Endothelial cell of umbilical vein (primary cell): Measurements from ENCODE around the gene BUB3. TPM values are rescaled to one million over a fixed set of nuclear protein-coding genes. Genes with fewer than 3 reads are reported as not detected.

Source experiments
- BruUV-seq: library from RNA; stranded (reverse); fragments of 400-500 nt; replicated peaks from 2 replicates; lab custom pipeline; 2021; lab: Mats Ljungman, UMichigan
- CTCF ChIA-PET: fragments of 300-600, 350-600 bp; sonication (Branson Sonifier 250); formaldehyde crosslinking; loops from one replicate; lab custom pipeline; 2021; ENCODE audit warnings: antibody characterized with exemption, inconsistent platforms; lab: Charles Lee
- POLR2A ChIA-PET: fragments of 300-600, 350-600 bp; sonication (Branson Sonifier 250); formaldehyde crosslinking; loops from one replicate; lab custom pipeline; 2021; ENCODE audit warnings: antibody characterized with exemption, inconsistent platforms; lab: Charles Lee
- DNase-seq: peaks from one replicate; pipeline ENCODE4 v3.0.0-alpha.2; 2011; ENCODE audit warnings: low read depth, low spot score
- FAIRE-seq: peaks from 2 replicates; lab custom pipeline; 2011; peaks lifted over from hg19 to GRCh38; lab: Jason Lieb, UNC
- H2AFZ ChIP-seq: 2 replicates; pipeline ENCODE4 v1.6.0; 2012; ENCODE audit warnings: low read depth, low read length, control low read depth, inconsistent platforms
- H3K27ac ChIP-seq: 2 replicates; pipeline ENCODE4 v1.5.1; 2011; ENCODE audit warnings: low read depth, mild to moderate bottlenecking, control low read depth, low read length, moderate library complexity; ENCODE audit not compliant: insufficient read depth
- H3K27me3 ChIP-seq, 2 experiments: 2 replicates each; pipeline versions ENCODE4 v1.6.0 to v1.6.1; 2011; ENCODE audit warnings: low read length in 2 of 2, mixed read lengths in 1 of 2; ENCODE audit not compliant: control insufficient read depth in 2 of 2, insufficient read depth in 2 of 2
- H3K36me3 ChIP-seq, 2 experiments: 2 replicates in 1 of 2; 3 replicates in 1 of 2; pipeline ENCODE4 v1.5.1; 2011; ENCODE audit warnings: low read length in 2 of 2, mild to moderate bottlenecking in 1 of 2, moderate library complexity in 1 of 2; ENCODE audit not compliant: control insufficient read depth in 2 of 2, insufficient read depth in 2 of 2; ENCODE audit errors: extremely low read depth in 1 of 2
- H3K4me1 ChIP-seq: 3 replicates; pipeline ENCODE4 v1.5.1; 2011; ENCODE audit warnings: mild to moderate bottlenecking, low read length; ENCODE audit not compliant: control insufficient read depth, insufficient read depth; ENCODE audit errors: extremely low read depth
- H3K4me2 ChIP-seq: 2 replicates; pipeline ENCODE4 v1.6.1; 2011; ENCODE audit warnings: low read length, control low read depth, mixed read lengths; ENCODE audit not compliant: insufficient read depth
- H3K4me3 ChIP-seq, 3 experiments: fragments of 200-600 bp in 1 of 3; sonication (generic), shearing (Covaris generic) in 1 of 3; replicated peaks in 1 of 3; 2 replicates each; pipeline ENCODE4 v1.5.1; 2011 to 2016; ENCODE audit warnings: control low read depth in 3 of 3, low read length in 3 of 3, mild to moderate bottlenecking in 2 of 3, inconsistent platforms in 1 of 3, low read depth in 1 of 3, moderate library complexity in 1 of 3; ENCODE audit not compliant: insufficient read depth in 1 of 3
- H3K79me2 ChIP-seq: 2 replicates; pipeline ENCODE4 v1.6.0; 2012; ENCODE audit warnings: low read length, inconsistent platforms; ENCODE audit not compliant: control insufficient read depth, insufficient read depth
- H3K9ac ChIP-seq: replicated peaks from 2 replicates; pipeline ENCODE3; 2011; ENCODE audit warnings: low read length, control low read depth; ENCODE audit not compliant: insufficient read depth; ENCODE audit errors: extremely low read depth
- H3K9me1 ChIP-seq: replicated peaks from 3 replicates; pipeline ENCODE4 v1.6.0; 2011; ENCODE audit warnings: mild to moderate bottlenecking, low read length; ENCODE audit not compliant: control insufficient read depth, insufficient read depth; ENCODE audit errors: extremely low read depth
- H3K9me3 ChIP-seq: replicated peaks from 2 replicates; pipeline ENCODE4 v1.5.1; 2012; ENCODE audit warnings: low read length, inconsistent platforms; ENCODE audit not compliant: control insufficient read depth, insufficient read depth
- H4K20me1 ChIP-seq: replicated peaks from 2 replicates; pipeline ENCODE3; 2011; ENCODE audit warnings: mild to moderate bottlenecking, low read length; ENCODE audit not compliant: control insufficient read depth, insufficient read depth; ENCODE audit errors: extremely low read depth
- CTCF ChIP-seq, 2 donors: IDR thresholded peaks; 1 replicate in 1 of 2; 2 replicates in 1 of 2; pipeline ENCODE4 v1.5.1; 2011; ENCODE audit warnings: low read length in 2 of 2, mild to moderate bottlenecking in 2 of 2, moderate library complexity in 2 of 2, control low read depth in 1 of 2, inconsistent platforms in 1 of 2, low read depth in 1 of 2; ENCODE audit not compliant: insufficient read depth in 1 of 2; ENCODE audit errors: extremely low read depth in 1 of 2
- EZH2 ChIP-seq: IDR thresholded peaks from 2 replicates; pipeline ENCODE4 v1.6.1; 2012; ENCODE audit warnings: borderline replicate concordance, low read depth, mild to moderate bottlenecking, moderate library complexity, low read length, inconsistent platforms; ENCODE audit not compliant: severe bottlenecking
- FOS ChIP-seq: IDR thresholded peaks from 2 replicates; pipeline ENCODE4 v1.6.1; 2011; ENCODE audit warnings: mild to moderate bottlenecking, low read length, moderate library complexity, borderline replicate concordance; ENCODE audit not compliant: insufficient read depth
- GATA2 ChIP-seq: IDR thresholded peaks from 2 replicates; pipeline ENCODE4 v1.7.0; 2011; ENCODE audit warnings: low read depth, mild to moderate bottlenecking, moderate library complexity, mixed read lengths, low read length; ENCODE audit not compliant: insufficient read length, insufficient read depth
- JUN ChIP-seq: IDR thresholded peaks from 2 replicates; pipeline ENCODE4 v1.6.1; 2011; ENCODE audit warnings: borderline replicate concordance, low read depth; ENCODE audit not compliant: insufficient read length, insufficient read depth
- MAX ChIP-seq: IDR thresholded peaks from 2 replicates; pipeline ENCODE4 v1.6.1; 2011; ENCODE audit not compliant: insufficient read depth, insufficient read length
- MYC ChIP-seq: IDR thresholded peaks from one replicate; pipeline ENCODE4 v1.6.1; 2011; ENCODE audit warnings: mild to moderate bottlenecking, low read depth, low read length
- POLR2A ChIP-seq: IDR thresholded peaks from 2 replicates; pipeline ENCODE4 v1.6.1; 2012; ENCODE audit warnings: low read depth, mild to moderate bottlenecking, control low read depth, low read length
- POLR2AphosphoS5 ChIP-seq: IDR thresholded peaks from 2 replicates; pipeline ENCODE4 v1.6.1; 2012; ENCODE audit warnings: low read depth, mild to moderate bottlenecking, control low read depth, low read length, moderate library complexity; ENCODE audit not compliant: insufficient read depth
- dilution Hi-C: fragments of 300-500 bp; cut with MboI; formaldehyde crosslinking; loops from one replicate; pipeline ENCODE4 v1.15.0; 2019; ENCODE audit warnings: low sequenced_read_pairs; ENCODE audit not compliant: extremely low pct_ligation_motif_present
- intact Hi-C: fragments of 100-400 bp; cut with micrococcal nuclease; formaldehyde crosslinking; loops from one replicate; pipeline ENCODE4 v1.10.0; 2022
- polyA plus RNA-seq, 4 experiments: library from polyadenylated mRNA; depleted of rRNA in 3 of 4; stranded (reverse) in 3 of 4; unstranded in 1 of 4; fragments of >200 nt; gene quantifications; 2 replicates each; pipeline versions ENCODE4 v1.2.1 to v1.2.3, GENCODE V29; 2011 to 2012; ENCODE audit warnings: missing spikeins in 1 of 4
- total RNA-seq: library from RNA; stranded (reverse); gene quantifications from 2 replicates; pipeline ENCODE4 v1.2.3, GENCODE V29; 2021

Gene BUB3
- total and polyA plus RNA-seq, 2 donors (not counting 3 experiments of a cell fraction or from before 2014, with no cell fraction given), result 156 to 193 TPM

DNA sequence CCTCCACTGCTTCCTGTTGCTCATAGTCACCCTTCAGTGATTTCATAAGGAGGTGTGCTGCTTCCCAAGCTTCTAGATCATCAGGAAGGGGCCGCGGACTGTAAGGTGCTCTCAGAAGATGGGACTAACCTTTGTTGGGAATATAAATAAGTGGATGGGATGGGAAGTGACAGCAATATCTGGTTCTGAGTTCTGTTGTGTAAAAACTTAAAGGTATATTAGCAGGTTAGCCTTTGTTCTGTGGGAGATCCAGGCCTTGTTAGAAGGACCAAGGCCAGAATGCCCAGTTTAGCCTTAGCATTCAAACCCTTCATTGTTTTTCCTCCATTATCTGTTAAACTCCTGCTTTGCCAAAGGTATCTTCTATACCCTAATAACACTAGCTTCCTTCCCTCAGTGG is 12.4 kb downstream of the BUB3 start:
- intact Hi-C loops, result no loop called here
- Histone ChIP-seq H3K4me1 (no peaks in the 10 kb centered on the region), H2AFZ (no peak overlapping the region), H3K79me2 (peaks cover 52% of the 10 kb centered on the region), H3K4me3 (no peak overlapping the region), H4K20me1 (no peaks in the 10 kb centered on the region), H3K27ac (no peak overlapping the region), H3K27me3 (no peaks in the 10 kb centered on the region), H3K9me1 (no peaks in the 10 kb centered on the region), H3K4me2 (no peak overlapping the region), H3K36me3 (peaks cover 15 to 31% of the 10 kb centered on the region in 2 experiments), H3K9me3 (no peaks in the 10 kb centered on the region), H3K9ac (no peak overlapping the region)
- dilution Hi-C loops, result no loop called here
- no TSS peak for BruUV-seq
- DNase-seq (no peak), FAIRE-seq (no peak)
- no peak for TF ChIP-seq JUN
- TF ChIP-seq POLR2AphosphoS5, result no peak
- no peak for TF ChIP-seq GATA2
- TF ChIP-seq MYC, result no peak
- TF ChIP-seq POLR2A, result no peak
- no peak for TF ChIP-seq EZH2
- no peak for TF ChIP-seq FOS
- TF ChIP-seq CTCF (IDR thresholded peaks at IDR 0.05; ENCODE audit: extremely low read depth in 1 of 2, insufficient read depth in 1 of 2, low read depth in 1 of 2, low read length in 2 of 2), result no peak
- no peak for TF ChIP-seq MAX
- CTCF ChIA-PET, result no interaction called here
- POLR2A ChIA-PET, result no interaction called here
